Stimulated activated CD8-positive, alpha-beta memory T cell treated with anti-CD3 and anti-CD28 coated beads, Interleukin-15, amount 100 ng/mL, for 4 hours (primary cell): ENCODE data around the gene ITPR1.

Experiments
- DNase-seq, 2 donors: peaks; one replicate each; pipeline ENCODE4 v3.0.0-alpha.2; 2020; ENCODE audit warnings: low read depth in 2 of 2

ITPR1 gene

DNA sequence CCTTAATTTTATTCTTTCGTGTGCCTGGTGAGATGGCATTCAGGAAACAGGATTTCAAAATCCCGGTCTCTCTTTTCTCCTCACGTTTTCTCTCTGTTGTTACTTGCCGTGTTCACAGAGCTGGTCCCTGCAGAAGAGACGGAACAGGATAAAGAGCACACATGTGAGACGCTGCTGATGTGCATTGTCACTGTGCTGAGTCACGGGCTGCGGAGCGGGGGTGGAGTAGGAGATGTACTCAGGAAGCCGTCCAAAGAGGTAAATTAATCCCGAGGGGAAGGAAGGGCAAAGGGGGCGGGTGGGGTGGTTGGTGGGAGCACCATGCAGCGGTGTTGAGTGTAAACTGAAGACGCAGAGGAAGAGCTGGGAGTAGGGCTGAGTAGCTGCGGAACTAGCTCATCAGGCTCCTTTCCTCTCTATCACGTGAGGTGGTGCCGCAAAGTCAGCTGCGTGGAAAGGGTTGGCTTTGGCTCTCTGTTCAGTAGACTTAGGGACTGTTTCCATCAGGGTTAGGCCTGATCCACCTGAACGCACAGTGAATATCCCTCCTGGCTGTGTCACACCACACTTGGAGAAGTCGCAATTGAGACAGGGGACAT, 321.3 kb downstream of the ITPR1 start:
- DNase-seq, result no peak

DNA sequence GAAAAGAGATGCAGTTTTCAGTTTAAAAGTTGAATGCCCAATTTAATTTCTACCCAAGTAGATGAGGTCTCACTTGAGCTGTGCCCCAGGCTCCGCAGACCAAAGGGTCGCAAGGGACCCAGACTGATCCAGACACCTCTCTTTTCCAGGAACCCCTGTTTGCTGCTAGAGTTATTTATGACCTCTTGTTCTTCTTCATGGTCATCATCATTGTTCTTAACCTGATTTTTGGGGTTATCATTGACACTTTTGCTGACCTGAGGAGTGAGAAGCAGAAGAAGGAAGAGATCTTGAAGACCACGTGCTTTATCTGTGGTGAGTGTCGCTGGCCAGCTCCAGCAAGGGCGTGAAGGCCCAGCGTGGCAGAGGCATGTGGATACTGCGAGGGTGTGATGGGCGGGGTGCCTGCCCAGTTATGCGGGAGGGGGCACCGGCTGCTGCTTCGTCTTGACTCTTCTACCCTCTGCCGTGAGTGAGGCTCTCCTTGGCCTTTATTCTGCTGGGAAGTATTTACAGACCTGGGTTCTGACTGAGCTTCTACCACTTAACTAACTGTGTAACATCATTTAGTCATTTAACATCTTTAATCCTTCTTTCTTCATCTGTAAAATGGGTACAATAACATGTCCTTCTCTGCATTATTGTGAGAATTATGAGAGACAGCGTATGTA, 321.9 kb downstream of the ITPR1 start:
- no peak for DNase-seq

DNA sequence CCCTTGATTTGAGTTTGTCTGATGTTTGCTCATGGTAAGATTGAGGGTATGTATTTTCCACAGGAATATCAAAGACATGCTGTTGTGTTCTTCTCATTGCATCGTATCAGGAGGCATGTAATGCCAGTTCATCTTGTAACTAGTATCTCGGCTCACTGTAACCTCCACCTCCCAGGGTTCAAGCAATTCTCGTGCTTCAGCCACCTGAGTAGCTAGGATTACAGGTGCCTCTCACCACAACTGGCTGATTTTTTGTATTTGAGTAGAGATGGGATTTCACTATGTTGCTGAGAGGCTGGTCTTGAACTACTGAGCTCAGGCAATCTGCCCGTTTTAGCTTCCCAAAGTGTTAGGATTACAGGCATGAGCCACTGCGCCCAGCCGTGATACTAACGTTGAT, 323.2 kb downstream of the ITPR1 start:
- DNase-seq, result no peak

DNA sequence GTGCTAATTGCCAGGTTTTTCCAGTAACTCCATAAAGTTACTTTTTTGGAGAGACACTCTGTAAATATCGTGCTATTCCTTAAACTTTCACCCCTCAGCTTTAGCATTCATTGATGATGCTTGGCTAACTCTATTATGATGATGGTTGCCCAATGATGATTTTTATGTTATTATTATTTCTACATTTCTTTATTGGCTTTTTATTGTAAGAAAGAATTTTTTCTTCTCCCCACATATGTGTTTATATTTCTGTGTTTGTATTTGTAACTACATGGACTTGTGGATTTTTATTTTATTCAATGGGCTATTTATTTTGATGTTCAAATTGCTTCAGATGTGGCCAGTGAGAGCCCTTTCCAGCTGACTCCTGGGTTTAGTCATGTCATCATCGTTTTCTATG, 323.6 kb downstream of the ITPR1 start:
- no peak for DNase-seq

DNA sequence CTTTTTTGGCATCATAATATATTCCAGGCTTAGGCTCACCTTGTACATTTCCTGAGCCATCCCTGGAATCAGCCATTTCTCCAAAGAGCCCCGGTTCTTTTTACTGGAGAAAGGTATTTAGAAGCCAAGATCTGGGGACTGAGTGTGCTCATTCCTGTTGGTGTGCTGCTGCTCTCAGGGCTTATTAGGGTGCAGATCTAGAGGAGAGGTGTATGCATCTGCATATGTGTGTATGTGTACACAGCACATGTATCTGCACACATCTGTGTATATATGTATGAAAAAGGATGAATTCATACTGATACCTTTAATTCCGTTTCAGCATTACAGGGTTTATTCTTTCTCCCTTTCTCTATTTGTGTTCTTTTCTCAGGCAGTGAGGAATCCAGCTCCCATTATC, 324.0 kb downstream of the ITPR1 start:
- DNase-seq, result no peak

DNA sequence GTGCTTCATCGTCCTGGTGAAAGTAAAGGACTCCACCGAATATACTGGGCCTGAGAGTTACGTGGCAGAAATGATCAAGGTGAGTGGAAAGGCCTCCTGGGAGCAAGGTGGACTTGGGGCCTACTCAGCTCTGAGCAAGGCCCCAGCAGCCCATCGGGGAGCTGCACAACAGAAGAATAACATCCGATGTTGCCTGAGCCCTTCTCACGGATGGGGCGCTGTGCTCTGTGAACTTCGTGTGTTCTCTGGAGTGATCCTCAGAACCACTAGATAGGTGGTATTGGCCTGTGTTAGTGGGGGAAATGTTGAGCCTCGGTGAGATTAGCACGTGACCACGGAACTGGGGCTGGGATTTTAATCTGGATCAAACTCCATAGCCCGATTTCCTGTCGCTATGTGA, 325.0 kb downstream of the ITPR1 start:
- no peak for DNase-seq

DNA sequence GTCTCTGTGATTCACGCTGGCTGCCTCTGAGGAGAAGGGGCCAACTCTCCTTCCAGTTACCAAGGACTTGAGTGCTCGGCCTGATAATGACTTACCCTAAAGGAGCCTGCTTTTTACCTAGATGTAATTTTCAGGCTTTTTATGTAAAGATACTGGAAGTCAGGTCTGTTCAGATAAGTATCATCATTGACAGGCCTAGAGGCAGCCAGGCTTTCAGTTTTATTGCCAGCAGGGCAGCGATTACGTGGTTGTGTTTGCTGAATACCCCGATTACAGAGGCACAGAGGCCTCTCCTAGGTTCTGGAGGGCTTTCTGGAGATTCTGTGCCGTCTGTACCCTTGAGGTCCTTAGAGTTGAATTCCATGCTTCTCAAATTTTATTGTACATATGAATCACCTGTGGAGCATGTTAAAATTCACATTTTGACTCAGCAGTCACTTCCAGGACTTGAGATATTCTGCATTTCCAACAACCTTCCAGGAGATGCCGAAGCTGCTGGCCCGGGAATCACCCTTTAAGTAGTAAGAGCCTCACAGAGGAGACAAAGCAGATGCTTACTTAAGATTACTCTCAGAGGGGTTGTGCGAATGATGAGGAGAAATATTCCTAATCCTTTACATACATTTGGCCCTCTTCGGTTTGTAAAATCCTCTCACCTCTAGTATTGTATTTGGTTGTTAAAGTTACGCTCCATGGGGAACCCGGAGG, 326.0 kb downstream of the ITPR1 start:
- DNase-seq, result no peak

DNA sequence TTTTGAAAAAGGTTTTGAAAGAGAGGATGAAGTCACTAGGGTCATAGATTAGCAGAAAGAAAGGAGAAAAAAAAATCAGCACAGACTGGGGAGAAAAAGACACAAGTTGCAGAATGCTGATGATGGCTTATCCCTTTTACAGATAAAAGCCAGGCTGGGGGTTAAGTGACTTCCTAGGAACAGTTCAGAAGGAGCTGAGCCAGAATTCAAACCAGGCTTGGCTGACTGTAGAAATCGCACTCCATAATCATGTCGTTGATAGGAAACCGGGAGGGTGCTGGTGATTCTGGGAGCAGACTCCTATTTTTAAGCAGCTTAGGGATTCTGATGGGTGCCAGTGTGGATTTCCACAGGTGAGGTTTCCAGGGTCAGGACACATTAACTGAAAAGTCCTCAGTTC, 326.6 kb downstream of the ITPR1 start:
- DNase-seq, result no peak

DNA sequence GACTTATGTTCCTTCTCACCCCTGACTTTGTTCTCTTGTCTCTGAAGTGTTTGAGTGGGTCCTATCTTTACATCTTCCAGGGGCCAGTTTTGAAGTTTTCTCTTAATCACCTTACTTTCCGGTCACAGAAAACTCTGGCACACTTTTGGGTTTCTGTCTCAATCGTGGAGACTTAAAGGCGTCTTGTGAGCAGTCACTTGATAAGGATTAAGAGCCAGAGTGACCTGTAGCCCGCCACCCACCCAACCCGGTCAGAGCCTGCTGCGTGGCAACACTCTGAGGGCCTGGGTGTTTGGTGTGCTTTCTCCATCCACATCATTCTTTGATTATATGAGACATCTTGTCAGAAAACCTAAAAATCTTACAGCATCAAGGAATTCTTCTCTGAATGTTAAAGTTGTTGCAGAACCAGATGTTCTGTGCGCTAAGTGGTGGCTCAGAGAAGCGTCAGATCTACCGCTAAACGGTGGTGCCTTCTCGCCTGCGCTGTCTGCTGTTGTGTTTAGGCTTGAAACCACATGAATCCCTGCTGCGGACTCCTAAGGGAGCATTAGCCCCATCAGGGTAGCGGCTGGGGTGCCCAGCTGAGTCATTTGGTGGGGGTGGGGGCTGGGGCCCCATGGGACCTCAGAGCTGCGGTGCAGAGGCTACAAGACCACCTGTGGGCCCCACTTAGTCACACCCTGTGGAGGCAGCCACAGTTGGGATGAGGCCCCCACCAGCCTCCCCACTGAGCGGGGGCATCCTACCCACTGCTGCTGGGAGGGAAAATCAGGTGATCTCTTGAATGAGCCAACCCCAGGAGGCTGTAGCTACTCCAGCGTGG, 327.4 kb downstream of the ITPR1 start:
- DNase-seq, result peak; percentile 38 to 44

DNA sequence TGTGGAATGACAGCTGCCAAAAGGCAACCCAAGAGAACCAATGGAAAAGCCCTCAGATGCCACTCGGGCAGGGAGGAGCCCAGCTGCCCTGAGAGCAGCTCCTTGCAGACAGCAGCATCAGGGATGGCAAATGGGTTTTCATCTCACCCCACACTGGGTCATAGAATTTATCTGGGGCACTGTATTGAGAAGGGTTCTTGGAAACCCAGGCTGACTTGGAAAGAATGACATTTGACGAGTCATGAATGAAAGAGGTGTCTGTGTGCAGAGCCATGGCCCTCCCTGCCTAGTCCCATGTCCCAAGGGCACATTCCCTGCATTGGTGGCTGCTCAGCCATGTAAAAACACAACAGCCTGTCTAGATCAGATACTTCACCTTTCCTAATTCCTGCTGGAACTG, 328.2 kb downstream of the ITPR1 start:
- peak; percentile 16 to 34 for DNase-seq

DNA sequence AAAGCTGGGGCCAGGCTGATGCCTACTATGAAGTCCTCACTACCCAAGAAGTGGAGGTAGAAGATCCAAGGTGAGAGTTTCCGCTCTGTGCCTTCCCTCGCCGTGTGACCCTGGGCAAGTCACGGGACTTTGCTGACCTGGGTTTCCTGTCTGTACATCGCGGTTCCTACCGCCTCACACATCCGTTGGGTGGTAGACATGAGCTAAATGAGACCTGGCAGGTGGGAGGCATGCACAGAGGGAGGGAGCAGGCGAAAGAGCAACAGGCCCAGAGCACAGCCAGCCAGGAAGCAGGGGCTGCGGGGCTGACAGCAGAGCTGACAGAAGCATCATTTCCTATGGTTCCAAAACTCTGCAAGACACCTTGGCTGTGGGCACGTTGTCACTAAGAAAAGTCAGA, 328.8 kb downstream of the ITPR1 start:
- peak; percentile 63 to 71 for DNase-seq

DNA sequence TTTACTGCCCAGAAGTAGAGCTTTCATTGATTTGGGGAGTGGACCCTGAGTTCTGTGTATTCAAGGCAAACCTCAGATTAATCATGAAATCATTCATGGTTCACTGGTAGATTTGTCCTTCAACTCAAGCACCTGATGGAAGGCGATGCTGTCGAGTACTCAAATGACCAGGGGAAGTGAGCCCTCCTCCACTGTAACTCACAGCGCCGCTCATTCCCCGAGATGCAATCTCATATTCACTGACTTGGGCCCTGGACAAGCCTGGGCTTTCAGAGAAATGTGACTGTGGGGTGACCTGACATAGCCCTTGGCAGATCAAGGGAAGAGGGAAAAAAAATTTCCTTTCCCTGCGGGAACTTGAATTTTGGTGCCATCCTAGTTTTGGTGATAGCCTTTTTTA, 329.4 kb downstream of the ITPR1 start:
- DNase-seq, result no peak

DNA sequence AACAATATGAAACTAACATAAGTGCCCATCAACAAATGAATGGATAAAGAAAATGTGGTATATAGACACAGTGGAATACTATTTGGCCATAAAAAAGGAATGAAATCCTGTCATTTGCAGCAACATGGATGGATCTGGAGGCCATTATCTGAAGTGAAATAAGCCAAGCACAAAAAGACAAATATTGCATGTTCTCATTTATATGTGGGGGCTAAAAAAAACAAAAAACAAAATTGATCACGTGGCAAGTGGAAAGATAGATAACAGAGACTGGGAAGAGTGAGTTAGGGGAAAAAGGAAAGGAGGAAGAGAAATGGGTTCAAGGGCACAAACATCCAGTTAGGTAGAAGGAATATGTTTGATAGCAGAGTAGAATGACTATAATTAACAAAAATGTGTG, 330.2 kb downstream of the ITPR1 start:
- no peak for DNase-seq

DNA sequence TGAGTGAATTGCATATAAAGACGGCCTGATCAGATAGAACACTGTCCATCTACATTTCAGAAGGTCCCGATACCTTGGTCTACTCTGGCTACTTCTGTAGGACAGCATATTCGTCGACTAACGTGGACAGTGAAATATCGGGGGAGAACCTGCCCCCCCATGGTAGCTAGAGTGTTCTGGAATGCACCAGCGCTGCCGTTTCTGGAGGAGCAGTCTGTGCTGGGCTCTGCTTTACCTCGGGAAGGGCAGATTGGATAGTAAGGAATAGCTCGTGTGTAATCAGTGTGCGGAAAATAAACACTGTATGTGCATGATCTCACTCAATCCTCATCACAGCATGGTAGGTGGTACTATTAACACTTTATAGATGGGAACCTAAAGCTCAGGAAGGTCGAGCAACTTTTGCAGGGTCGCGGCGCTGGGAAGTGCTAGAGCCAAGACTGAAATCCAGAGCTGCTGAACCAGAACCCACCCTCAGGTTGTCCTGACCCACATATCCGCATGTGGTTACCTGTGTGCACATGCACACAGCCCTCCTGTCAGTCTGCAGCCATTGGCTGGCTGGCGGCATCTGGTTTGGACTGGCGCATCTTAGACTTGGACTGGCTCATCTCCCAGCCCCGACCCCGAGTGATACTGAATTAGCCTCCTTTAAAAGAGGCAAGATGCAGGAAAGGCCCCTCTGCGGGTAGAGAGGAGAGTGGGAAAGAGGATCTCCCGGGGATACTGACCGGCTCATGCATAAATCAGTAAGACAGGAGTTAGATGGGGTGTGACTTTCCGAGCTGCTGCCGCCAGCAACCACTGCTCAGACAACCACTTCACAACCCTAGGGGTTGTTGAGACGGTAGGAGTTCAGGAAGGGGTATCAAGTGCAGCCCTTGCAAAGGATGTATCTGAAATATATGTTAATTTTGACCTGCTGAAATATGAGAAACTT, 331.1 kb downstream of the ITPR1 start:
- DNase-seq, result no peak

DNA sequence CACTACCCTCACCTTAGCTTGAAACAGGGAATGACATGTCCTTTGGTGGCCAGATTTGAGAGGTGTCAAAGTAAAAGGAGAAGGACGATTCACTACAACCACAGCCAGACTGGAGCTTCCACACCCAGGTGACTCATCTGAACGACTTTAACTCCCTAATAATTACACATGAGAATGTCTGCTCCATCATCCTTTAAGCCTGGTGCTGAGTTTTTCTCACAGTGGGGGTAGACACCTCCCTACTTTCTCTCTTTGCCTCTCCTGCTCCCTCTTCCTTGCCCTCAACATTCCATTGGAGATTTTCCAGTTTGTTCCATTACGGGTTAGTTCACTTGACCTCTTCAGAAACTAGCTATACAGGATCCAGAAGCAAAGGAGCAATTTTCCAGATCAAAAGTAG, 331.8 kb downstream of the ITPR1 start:
- no peak for DNase-seq

DNA sequence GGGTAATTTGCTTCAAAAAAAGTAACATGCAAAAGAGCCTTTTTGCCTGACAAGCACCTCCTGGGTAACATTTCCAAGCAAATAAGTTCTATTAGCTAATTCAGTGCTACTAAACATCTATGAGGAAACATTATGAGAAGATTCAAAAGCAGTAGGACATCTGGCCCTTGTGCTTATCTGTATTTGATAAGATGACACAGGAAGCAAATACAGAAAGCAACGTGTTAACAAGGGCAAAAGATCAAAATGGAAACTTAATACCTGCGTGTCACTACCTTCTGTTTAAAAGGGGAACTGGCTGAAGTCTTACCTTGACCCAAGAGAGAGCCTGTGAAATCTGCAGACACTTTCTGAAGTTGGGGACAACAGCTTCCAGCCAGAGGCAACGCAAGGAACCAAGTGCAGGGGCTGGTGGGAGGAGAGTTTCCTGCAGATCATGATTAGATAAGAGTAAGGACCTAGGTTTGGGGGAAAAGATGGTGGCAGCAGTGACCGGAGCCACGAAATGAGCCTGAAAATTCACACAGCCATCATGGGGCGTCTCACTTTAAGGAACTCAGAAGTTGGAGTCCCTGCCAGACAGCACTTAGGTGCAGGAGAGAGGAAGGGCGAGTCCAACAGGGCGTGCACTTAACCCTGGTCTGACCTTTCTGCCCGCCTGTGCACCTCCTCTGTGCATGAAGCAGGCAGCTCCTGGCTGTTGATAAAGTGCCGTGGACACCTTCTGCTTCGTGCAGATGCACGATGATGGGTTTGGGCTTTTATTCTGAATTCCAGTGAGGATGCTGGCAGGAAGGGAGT, 332.5 kb downstream of the ITPR1 start:
- DNase-seq, result no peak

DNA sequence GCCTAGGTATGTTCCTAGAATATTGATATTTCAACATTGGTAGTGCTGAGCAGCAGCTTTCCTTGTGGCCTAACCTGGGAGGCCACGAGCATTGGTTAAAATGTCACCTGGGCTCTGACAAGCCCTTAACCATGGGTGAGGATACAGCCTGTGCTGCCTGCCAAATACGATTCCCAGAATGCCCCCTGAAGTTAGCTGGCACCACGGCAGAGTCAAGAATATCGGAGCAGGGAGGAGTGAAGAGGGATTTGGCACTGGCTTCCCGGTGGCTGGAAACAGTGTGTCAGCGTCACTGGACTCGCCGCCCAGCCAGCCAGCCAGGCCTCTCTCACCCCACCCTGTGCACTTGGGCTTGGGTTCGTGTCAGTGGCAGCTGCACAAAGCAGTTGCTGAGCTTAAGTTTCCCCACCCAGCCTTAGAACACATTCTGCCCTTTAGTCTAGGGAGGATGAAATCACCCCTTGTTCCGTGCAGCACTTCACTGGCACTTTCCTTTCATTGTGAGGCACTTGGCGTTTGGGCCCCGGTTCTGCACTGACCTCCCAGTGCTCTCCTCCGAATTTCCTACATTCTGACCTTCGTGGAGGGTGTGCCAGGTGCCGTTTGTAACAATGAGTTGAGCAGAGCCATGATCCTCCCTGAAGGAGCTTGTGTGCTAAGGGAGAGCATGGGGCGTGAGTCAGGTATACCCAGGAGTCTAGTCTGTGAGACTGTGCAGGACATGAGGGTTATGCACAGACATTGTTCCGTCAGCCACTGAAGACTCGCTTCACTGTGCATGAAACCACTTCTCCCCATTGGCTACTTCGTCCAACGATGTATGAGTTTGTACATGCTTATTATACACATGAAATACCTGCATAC, 333.3 kb downstream of the ITPR1 start:
- DNase-seq, result no peak

DNA sequence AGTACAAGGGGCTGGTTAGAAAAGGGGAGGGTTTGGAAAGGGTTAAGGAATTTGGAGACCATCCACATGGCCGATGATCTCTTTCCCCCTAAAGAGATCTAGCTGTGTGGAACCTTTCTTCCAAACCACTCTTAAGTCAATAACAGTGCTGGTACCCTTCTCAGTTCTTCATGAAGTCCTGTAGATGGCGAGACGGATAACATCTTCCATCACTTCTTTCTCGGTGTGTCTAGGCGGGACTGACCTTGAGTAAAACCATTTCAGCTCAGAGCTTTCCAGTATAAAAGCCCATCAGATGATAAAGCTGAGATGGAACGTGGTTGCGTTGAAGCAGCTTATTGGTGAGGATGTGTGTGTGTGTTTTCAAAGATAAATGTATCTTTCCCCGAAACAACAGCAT, 334.6 kb downstream of the ITPR1 start:
- no peak for DNase-seq

DNA sequence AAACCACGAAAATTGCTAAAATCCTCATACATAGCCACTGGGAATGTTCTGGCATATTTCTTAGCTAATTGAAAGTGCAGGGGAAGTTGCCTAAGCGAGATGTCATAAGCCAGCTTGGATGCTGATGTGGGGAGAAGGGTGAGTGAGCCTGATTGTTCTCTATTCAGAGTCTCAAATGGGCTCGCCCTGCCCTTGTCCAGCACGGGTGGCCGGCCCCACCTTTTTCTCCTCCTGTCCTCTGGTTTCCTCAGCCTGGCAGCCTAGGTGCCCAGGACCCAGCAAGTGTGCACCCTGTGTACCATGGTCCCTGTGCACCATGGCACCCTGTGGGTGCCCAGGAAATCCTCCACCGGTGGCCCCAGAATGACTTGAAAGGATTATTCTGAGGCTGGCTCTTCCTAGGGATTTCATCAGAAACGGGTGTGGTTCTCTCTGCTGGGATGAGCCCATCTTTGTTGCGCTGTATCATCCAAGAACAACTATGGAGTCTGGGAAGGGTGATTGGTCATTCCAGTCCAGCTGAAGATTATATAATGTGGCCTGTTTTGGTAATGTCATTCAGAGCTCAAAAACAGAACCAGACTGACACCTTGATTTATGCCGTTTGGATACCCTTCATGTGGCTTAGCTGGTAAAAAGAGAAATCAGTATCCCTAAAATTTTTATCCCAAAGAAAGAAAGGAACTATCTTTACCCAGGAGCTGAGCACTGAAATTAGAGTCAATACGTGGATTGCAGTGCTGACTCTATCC, 335.3 kb downstream of the ITPR1 start:
- no peak for DNase-seq
